Ammon's horn (tissue), 1 donor: Measurements from ENCODE around the gene SLC35B1.
"Not testable (repeated sequence)": the region's sequence is repeated elsewhere in the genome, so short reads cannot be mapped to it uniquely, and the experiment has no call there.

ENCODE experiments used
- DNase-seq: peaks from one replicate; pipeline ENCODE4 v3.0.0-alpha.2; 2016; ENCODE audit warnings: low spot score

Gene SLC35B1

DNA sequence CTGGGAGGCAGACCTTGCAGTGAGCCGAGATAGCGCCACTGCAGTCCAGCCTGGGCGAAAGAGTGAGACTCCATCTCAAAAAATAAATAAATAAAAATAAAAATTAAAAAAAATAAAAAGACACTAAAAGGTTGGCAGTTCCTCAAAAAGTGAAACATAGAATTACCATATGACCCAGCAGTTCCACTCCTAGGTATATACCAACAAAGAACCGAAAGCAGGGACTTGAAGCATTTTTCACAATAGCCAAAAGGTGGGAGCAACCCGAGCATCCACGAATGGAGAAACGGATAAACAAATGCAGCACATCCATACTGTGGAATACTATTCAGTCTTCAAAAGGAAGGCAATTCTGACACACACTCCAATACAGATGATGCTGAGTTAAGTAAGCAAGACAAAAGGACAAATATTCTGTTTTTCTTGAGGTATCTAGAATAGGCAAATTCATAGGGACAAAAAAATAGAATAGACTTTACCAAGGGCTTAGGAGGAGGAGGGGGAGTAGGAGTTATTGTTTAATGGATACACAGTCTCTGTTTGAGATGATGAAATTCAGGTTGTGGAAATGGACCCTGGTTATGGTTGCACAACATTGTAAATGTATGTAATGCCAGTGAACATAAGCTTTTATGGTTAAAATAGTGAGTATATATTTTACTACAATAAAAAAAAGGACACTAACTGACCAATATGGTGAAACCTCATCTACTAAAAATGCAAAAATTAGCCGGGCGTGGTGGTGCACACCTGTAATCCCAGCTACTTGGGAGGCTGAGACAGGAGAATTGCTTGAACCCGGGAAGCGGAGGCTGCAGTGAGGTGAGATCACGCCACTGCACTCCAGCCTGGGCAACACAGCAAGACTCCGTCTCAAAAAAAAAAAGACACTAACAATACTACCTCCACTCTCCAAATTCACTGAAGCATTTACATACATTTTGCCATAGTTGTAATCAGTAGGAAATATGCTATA lies 27.0 kb upstream of the SLC35B1 start:
- no peak for DNase-seq

DNA sequence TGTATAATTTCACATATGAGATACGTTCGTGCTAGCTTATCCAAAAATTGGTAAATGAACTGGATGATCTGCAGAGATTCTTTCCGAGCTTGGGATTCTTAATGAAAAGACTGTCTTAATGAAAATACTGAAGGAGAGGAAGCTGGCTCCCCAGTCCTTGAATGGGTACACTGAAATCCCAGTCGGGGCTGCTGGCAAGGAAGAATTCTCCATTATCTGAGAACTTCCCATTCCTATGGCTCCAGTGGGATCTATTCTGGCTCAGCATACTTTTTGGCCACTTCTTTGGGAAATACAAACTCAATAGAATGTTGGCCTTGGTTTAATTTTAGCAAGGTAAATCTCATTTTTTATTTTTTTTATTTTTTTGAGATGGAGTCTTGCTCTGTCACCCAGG lies 23.7 kb upstream of the SLC35B1 start:
- DNase-seq = no peak

DNA sequence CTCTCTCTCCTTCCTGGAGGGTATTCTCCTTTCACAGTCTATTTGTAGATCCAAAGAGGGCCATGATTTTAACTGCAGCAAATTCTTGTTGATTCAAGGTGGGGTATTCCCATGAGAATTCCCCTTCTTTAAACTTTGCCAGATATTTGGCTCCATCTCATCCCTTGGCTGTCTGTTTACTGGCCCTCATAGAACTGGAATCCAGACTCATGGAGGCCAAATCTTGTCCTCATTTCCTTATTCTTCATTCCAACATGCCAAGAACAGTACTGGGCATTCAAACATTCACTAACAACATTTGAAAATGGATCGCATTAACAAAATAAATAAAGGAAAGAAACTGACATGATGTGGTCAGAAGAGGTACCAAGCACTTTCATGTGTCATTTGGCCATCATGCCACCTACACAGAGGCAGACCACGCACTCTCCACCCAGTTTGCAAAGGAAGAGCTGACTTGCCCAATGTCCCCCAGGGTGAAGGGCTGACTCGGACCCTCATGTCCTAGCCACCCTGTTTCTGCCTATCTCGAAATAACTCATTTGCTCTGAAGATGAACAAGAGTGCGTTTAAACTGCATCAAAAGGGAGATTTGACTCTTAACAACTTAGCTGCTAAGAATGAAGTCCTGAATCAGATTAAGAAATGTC lies 23.1 kb upstream of the SLC35B1 start:
- no peak for DNase-seq

DNA sequence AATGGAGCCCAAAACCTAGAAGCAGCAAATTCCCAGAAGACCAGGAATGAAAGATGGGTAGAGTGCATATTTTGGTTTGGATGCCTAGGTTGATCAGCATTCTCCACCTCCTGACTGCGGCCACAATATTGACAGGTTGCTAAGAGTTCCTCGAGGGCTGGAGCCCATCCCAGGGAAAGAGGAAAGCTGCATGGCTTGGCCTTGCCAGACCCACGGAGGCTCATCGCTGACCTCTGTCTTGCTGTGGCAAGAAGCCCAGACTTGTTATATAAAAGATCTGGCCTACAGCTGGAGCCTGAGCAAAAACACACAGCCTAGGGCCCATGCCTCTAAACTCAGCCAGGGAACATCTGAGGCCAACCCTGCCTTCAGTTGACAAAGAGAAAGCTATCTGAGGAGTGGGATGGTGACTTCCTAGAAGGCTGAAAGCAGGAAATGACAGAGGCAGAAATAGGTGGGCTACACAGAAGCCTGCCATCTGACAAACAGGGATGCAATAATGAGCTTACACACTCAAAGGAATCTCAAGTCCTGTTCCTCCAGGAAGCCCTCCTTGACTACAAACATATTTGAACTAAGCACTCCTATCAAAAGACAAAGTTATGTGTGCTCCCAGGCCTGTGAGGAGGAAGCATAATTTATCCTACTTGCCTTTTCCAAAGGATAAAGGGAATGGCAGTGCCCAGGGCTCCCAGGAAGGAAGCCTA lies 22.5 kb upstream of the SLC35B1 start:
- DNase-seq = peak; percentile 75

DNA sequence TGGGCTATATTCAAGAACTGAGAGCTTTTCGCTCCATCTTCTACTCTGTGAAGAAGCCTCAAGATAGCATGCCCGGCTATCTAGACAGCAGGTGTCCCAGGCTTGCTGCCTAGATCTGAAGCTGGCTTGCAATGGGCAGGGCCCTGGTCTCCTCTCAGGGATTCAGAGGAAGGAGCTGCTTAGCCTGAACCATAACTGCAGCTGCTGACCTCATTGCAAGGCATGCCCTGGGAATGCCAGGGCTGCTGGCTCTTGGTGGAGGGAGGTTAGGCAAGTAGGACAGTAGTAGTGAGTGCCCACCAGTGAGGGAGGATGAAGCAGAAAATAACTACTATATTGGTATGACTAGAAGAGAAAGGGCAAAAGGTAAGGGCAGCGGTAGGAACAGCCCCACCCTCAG lies 21.3 kb upstream of the SLC35B1 start:
- no peak for DNase-seq

DNA sequence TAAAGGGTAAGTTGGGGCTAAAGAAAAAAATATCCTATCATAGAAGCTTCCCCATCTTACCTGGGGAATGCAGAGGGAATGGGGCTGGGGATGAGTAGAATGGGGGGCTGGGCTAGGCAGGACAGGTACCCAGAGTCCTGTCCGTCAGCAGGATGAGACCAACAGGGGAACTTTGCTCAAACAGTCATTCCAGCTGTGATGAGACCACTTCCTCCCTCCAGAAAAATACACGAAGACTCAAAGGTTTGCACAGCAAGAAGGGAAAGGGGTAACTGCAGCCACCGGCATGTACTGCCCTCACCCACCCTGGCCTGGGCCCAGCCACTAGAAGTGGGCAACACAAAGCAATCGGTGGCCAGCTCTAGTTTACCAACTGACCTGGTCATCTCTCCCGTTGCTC lies 20.7 kb upstream of the SLC35B1 start:
- no peak for DNase-seq

DNA sequence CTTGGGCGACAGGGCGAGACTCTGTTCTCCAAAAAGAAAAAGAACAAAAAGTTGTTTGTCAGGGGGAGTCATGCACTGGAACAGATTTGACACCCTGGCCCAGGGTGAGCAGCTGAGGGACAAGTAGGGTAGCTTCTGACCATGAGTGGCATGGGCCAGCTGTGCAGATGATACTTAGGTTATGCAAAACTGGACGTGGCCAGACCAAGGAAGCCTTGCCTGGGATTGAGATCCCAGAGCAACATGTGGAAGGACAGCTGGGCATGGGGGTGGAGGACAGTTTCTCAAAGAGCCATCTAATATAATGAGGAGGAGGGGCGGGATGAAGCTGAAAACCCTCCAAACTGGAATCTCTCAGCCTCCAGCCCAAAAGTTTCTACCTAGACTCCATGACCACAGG lies 19.6 kb upstream of the SLC35B1 start:
- DNase-seq = no peak

DNA sequence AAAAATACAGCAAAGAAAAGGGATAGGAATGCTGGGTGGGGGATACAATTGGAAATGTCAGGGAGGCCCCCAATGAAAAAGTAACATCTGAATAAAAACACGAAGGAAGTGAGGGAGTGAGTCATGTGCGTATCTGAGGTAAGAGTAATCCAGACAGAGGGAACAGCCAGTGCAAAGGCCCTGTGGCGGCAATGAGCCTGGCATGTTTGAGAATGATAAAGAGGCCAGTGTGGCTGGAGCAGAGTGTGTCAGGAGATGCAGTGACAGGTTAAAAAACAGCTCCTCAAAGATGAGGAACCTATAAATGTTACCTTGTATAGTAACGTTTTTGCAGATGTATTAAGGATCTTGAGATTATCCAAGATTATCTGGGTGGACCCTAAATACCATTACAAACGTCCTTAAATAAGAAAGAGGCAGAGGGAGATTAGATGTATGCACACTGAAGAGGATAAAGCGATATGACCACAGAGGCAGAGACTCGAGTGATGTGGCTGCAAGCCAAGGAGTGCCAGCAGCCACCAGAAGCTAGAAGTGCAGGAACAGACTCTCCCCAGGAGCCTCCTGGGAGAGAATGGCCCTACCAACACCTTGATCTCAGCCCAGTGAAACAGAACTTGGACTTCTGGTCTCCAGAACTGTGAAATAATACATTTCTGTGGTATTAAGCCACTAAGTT lies 17.8 kb upstream of the SLC35B1 start:
- DNase-seq = no peak

DNA sequence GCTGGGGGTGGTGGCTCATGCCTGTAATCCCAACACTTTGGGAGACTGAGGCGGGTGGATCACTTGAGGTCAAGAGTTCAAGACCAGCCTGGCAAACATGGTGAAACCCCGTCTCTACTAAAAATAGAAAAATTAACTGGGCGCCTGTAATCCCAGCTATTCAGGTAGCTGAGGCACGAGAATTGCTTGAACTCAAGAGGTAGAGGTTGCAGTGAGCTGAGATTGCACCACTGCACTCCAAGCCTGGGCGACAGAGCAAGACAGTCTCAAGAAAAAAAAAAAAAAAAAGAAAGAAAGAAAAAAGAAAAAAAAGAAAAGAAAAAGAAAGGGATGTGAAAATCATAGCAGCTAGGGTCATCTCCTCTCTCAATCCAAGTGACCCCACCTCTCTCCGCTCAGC lies 16.8 kb upstream of the SLC35B1 start:
- not testable (repeated sequence) for DNase-seq

DNA sequence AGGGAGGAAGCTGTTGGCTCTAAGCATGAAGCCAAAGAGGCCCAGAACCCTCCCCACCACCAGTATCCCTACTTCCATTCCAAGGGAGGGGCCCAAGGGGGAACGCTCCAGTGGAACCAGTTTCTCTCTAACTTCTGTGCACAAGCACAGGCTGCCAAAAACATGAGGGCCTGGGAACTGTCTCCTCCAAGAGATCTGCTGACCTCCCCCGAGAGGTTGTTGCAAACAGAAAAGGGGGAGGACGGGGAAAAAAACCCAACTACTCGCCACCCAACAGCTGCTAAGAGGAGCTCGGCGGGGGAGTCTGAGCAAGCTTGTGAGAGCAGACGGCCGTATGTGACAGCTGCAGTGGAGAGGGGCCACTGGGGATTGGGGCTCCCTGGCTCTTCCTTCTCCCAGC lies 15.7 kb upstream of the SLC35B1 start:
- peak; percentile 29 for DNase-seq

DNA sequence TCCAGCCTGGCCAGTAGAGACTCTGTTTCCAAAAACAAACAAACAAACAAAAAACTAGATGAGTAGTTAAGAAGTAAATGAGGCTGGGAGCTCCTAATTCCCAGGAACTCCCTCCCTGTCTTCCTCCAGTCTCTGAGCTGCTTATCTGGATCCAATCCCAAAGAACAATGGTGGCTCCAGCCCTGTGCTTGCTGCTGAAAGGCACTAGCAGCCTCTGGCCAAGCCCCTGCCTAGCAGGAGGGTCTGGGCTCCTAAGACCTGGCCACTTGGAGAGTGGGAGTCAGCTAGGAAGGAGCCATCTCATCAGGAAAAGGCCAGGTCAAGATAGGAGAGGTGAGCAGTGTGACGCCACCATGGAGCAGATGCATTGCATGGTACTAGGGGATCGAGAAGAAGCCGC lies 14.3 kb upstream of the SLC35B1 start:
- DNase-seq = no peak

DNA sequence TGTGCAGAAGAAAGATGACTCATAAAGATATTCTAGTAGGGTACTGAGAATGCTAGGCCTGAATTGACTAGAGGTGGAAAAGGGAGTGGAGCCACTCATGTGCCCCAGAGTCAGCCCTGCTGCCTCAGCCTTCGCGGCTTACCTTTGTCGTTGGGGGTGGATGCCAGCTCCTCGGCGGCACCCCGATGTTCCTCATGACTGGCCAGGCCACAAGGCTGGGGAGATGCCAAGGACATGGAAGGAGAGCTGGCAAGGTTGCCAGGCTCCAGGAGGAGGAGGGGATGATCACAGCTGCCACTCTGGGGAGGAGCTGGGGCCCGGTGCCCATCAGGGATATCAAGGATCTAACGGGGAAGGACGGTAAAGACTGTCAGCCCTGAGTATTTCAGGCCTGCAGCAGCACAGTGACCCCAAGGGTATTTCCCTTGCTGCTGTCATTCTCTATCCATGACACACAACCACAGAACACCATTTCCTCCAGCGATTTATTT lies 9.7 kb upstream of the SLC35B1 start:
- DNase-seq = no peak

DNA sequence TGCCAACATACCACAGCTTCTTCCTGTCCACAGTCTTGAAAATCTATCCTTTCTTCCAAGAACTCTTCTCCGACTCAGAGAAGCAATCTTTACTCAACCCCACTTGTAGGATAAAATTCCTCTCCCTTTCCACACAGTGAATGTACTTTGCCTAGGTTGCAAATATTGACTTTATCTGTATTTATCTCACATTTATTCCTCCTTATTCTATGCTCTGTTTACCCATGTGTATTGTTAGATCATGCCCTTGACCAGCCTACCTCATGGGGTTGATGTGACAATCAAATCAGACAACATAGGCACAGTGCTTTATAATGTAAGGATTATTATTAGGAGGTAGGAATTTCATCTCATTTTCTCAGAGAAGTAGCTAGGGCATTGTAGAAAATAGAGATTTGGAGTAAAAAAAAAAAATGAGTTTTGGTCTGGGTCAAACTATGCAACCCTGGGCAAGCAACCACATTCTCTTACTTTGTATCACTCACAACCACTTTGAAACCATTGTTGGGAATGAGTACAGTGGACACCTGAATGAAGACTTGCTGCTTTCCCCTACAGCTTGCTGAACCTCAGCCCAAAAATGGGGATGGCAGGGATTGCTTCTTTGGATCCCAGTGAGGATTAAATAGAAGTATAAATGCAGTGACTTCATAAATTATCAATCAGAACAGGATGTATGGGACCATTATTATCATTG lies 9.1 kb upstream of the SLC35B1 start:
- DNase-seq = no peak

DNA sequence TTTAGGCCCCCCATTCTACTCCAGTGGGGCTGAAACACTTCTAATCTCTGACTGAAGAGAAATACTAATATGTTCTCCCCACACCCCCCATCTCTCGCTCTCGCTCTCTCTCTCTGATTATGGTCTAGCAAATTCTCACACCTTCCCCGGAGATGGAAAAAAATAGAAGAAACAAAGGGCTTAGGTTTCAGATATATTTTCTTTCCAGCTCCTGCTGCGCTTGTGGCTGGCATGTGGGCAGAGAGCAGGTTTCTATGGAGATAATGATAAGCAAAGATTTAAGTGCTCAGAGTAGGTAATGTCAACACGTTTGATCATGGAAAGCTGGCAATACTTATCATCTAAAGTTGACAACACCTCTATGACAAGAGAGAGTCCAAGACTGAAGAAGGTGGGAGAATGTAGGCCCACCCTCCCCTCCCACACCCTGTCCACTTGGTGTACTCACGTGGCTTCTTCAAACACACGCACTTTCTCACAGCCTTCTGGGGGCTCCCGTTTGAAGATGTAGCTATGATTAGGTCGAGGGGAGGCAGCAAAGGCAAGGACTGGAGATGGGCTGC lies 8.0 kb upstream of the SLC35B1 start:
- no peak for DNase-seq

DNA sequence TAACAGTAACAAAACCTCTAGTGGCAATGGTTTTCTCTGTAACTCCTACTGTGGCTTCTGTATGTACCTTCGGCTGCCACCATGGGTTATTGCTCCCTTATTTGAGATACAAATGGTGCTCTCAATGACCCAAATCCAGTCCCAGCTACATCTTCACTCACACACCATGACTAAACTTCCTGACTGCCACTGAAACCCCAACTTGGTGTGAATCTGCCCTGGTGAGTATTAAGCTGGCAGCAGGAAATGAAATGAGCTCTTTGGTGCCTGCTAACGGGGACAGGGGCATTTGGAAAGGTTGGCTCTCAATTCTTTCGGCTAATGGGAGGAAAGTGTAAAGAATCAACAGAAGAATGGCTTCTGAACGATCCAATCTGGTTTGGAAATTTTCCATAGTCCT lies 7.5 kb upstream of the SLC35B1 start:
- no peak for DNase-seq

DNA sequence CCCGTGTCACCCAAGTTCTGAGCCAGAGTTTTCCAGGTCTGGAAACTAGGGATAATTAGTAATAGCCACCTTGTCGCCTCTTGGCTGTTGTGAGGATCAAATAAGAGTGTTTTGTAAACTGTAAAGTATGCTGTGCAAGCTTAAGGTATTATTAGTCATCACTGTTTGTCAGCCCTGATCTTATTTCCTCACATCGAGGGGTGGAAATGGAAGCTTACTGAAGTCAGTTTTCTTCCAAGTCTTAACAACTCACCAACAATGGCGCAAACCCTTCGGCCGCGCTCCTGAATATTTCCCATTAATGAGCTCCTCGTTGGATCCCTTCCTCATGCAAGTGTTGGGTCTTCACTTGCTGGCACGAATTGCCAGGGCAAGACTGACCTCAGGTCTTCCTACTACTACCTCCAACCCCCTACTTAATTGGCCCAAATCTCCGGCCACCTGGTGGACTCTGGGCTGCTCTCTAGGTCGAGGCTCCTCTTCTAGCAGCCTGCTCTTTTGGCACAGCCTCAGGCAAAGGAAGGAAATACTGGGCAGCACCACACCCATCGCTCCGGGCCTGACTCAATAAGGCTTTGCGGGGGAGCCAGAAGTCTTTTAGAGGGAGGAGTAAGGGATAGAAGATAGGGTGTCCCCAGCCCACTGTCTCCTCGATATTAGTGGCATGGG lies 885 bp upstream of the SLC35B1 start:
- peak; percentile 17 for DNase-seq

DNA sequence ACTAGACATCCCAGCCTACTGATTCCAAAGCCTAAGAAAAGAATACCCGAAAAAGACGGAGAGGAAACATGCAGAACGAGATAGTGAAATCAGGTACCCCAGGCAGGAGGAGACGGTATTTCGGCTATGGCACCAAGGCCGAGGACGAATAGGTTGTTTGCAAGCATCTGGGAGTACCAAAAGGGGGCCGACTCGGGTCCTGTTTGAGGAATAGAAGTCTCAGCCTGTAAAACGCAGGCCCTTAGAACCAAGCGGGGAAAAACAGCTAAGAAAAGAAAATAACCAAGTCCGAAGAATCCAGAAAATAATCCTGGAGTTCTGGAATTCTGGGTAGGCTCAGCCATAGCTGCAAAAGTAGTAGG lies 537 bp downstream of the SLC35B1 start:
- no peak for DNase-seq

DNA sequence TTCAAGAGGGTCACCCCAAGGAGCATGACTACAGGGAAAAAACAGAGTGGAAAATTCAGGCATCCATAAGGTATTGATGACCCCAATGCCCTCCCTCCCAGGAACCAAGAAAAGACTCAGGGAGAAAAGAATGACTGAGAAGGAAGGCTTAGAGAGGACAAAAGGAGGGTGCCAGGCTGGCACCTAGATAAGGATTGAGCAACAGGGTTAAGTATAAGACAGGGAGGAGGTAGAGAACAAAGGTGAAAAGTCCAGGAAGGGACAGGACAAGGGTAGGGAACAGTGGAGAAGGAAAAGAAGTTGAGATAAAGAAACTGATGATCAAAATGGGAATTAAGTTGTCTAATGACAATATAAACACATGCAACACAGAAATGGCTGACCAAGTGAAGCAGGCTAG lies 2.5 kb downstream of the SLC35B1 start:
- DNase-seq = no peak

DNA sequence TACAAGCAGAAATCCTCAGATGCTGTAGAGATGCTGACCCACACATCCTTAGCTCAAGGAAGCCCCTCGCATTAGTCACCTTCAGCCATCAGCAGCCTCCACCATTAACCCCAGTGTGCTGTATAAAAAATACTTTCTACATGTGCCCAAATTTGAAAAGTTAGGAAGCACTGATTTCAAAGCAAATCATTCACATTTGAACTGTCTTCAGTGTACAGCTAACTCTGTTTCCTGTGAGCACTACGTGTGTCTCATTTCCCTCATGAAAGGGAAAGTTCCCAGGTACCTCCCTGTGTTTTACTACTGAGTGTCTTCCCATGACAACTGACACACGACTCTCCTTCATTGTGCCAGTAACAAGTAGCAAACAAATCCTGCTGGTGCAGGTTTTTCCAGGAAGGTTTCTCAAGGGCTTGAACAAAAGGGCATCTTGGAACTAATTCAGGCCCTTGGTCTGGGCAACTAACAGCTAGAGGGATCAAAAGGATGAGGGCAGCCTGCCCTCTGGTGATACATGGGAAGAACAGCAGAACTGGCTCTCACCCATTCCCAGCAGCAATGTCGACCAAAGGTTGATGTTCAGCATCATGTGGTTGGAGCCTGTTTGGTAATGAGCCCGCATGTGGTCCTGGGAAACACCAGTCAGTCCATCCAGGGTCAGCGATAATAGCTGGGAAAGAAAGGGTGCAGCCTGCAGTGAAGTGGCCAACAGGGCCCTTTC lies 4.0 kb downstream of the SLC35B1 start:
- DNase-seq = peak; percentile 72

DNA sequence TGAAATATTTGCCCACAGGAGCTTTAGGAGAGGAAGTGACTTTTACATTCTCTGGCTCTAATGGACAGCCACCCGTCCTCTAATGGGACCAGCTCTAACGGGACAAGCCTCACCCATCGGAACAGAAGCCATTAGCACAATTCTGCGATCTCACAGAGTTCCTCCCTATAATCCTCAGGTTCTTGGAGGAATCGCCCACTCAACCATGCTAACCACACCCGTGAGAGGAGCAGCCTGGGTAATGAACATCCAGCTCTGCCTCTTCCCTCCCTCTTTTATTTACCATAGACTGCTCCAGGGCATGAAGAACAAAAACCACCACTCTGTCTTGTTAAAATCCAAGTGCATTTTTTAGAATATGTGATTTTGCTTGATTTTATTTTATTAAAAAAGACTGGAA lies 6.8 kb downstream of the SLC35B1 start:
- DNase-seq = no peak
